GM12878 (cell line): Measurements from ENCODE around the gene GINS1.

Experiments used
- ATF7 ChIP-seq: fragments of 450-650 bp; IDR thresholded peaks from 2 replicates; pipeline ENCODE4 v1.6.1; 2016; ENCODE audit warnings: low read depth, mild to moderate bottlenecking
- POLR2A ChIP-seq: IDR thresholded peaks from 2 replicates; pipeline ENCODE4 v1.6.1; 2011; ENCODE audit warnings: low read depth, mild to moderate bottlenecking, low read length

DNA sequence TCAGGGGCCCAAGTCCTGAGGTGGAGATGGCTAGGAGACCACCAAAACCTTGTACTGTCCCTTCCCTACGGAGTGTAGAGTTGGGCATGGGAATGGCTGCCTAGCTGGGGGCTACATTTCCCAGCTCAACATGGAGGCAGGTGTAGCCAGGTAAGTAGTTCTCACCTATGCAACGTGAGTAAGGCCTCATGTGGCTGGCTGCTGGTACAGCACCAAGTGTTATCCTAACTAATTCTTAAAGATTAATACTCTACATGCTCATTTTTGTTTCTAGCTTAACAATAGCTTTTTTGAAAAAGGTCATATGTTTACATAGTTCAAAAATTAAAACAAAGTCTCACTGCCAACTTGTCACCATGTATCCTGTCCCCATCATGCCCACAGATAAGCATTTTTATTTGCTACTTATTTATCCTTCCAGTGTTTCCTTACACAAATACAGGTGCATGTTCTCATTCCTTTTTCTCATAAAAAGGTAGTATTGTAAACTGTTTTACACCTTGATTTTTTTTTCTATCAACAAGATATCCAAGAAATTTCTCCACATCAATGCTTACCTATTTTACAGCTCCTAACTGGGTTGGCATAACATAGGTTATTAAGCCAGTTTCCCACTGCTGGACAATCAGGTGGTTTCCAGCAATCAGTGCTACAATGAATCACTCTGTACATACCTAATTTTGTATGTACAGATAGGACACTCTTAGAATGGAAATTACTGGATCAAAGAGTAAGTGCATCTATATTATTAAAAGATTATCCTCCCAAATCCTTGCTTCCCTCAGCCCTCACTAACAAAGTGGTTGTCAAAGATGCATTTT is 42.4 kb upstream of the GINS1 start:
- TF ChIP-seq ATF7 (no peak), POLR2A (no peak)
